ENCODE data around the gene ADARB2.

The ADARB2 gene

DNA sequence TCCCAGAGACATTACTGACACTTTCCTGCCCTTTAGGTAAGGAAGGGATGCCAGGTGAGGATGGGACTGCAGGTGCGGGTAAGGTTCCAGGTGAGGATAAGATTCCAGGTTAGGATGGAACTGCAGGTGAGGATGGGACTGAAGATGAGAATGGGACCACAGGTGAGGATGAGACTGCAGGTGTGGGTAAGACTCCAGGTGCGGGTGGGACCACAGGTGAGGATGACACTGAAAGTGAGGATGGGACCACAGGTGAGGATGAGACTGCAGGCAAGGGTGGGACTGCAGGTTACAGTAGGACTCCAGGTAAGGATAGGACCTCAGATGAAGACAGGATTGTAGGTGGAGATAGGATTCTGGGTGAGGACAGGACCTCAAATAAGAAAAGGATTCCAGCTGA is 358.9 kb downstream of the ADARB2 start:
- Histone ChIP-seq H3K4me3 (ENCODE audit: low read depth, low read length) (no peak overlapping the region), H3K4me1 (no peaks in the 10 kb centered on the region), H3K27me3 (peaks cover 22% of the 10 kb centered on the region), H3K9me3 (no peaks in the 10 kb centered on the region), H3K36me3 (no peaks in the 10 kb centered on the region)
- DNase-seq: no peak
- TF ChIP-seq, protein P1, sequence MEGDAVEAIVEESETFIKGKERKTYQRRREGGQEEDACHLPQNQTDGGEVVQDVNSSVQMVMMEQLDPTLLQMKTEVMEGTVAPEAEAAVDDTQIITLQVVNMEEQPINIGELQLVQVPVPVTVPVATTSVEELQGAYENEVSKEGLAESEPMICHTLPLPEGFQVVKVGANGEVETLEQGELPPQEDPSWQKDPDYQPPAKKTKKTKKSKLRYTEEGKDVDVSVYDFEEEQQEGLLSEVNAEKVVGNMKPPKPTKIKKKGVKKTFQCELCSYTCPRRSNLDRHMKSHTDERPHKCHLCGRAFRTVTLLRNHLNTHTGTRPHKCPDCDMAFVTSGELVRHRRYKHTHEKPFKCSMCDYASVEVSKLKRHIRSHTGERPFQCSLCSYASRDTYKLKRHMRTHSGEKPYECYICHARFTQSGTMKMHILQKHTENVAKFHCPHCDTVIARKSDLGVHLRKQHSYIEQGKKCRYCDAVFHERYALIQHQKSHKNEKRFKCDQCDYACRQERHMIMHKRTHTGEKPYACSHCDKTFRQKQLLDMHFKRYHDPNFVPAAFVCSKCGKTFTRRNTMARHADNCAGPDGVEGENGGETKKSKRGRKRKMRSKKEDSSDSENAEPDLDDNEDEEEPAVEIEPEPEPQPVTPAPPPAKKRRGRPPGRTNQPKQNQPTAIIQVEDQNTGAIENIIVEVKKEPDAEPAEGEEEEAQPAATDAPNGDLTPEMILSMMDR (IDR thresholded peaks at IDR 0.05; ENCODE audit: low read depth, low read length): no peak

DNA sequence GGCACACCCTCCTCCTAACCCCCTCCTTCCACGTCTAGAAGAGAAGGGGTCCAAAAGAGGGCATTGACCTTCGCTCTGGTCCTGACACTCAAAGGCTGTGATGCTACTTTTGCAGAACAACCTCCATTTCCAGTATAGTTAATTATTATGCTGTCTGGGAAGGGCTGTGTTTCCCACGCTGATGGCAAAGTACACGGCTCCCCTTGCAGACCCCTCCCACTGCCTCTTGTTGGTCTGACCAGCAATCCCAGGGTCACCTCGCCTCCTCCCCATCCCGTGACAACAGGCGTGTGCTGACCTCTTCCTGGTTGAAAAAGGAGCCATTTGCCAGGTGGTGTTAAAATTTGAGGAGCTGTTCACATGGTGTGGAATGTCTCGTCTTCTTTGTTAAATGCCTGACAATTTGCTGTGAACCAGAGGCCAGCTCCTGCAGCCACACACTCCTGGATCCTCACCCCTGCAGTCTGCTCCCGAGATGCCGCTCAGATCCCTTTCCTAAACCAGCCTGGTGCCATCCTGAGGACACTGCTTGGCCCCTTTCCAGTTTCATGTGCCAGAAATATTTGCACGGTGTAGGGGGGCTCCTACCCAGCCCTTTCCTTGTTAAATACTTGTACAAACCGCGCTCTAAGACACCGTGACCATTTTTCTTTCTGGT is 359.5 kb downstream of the ADARB2 start:
- H3K4me1 ChIP-seq: no peaks in the 10 kb centered on the region
- H3K36me3 ChIP-seq: no peaks in the 10 kb centered on the region
- H3K9me3 ChIP-seq: no peaks in the 10 kb centered on the region
- no peak overlapping the region for H3K4me3 ChIP-seq (ENCODE audit: low read depth, low read length)
- TF ChIP-seq, protein P1 (IDR thresholded peaks at IDR 0.05; ENCODE audit: low read depth, low read length): no peak
- peaks cover 22% of the 10 kb centered on the region for H3K27me3 ChIP-seq
- DNase-seq: no peak

DNA sequence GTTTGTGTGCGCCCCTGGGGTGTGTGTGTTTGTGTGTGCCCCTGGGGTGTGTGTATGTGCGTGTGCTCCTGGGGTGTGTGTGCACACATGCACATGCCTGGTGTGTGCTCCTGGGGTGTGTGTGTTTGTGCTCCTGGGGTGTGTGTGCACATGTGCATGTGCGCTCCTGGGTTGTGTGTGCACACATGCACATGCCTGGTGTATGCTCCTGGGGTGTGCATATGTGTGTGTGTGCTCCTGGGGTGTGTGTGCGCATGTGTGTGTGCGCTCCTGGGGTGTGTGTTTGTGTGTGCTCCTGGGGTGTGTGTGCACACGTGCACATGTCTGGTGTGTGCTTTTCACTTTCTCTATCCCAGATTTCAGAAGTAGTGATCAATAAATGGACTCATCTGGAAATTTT is 360.1 kb downstream of the ADARB2 start:
- TF ChIP-seq, protein P1 (IDR thresholded peaks at IDR 0.05; ENCODE audit: low read depth, low read length): no peak
- DNase-seq: no peak
- no peaks in the 10 kb centered on the region for H3K36me3 ChIP-seq
- H3K9me3 ChIP-seq: no peaks in the 10 kb centered on the region
- no peak overlapping the region for H3K4me3 ChIP-seq (ENCODE audit: low read depth, low read length)
- H3K4me1 ChIP-seq: no peaks in the 10 kb centered on the region
- peaks cover 20% of the 10 kb centered on the region for H3K27me3 ChIP-seq

- H3K27me3 ChIP-seq: peaks cover 15% of the 10 kb centered on the region
- no peak overlapping the region for H3K4me3 ChIP-seq (ENCODE audit: low read depth, low read length)
- no peaks in the 10 kb centered on the region for H3K9me3 ChIP-seq
- no peak for DNase-seq
- TF ChIP-seq, protein P1 (IDR thresholded peaks at IDR 0.05; ENCODE audit: low read depth, low read length): no peak
- no peaks in the 10 kb centered on the region for H3K4me1 ChIP-seq
- H3K36me3 ChIP-seq: no peaks in the 10 kb centered on the region
Measured at GRCh38 chr10:1376384-1376945, 360.9 kb downstream of the ADARB2 start.

DNA sequence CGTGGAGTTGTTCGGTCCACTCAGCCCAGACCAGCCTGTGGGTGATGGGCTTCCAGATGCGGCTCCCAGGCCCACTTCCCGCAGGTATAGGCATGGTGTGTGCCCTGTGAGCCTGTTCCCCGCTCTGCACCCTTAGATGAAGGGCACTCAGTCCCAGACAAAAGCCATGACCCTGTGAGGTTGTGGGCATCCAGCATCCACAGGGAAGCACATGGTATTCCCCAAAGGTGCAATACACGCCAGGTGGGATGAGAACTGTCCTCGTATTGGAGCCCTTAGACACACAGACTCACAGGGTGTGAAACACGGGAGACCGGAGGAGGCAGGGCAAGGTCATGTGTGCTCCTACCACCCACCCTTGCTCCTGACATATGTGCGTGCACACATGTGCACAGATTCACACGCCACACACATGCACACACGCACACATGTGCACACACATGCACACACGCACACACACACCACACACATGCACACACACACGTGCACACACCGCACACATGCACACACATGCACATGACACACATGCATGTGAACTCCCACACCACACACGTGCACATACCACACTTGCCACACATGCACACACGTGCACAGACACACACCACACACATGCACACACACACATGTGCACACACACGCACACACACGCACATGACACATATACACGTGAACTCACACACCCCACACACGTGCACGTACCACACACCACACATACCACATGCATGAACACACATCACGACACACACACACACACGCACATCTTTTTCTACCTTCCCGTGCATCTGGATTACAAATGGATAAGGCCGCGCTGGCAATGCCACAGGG is 361.8 kb downstream of the ADARB2 start:
- TF ChIP-seq, protein P1 (IDR thresholded peaks at IDR 0.05; ENCODE audit: low read depth, low read length): no peak
- H3K9me3 ChIP-seq: no peaks in the 10 kb centered on the region
- H3K36me3 ChIP-seq: no peaks in the 10 kb centered on the region
- H3K27me3 ChIP-seq: peaks cover 10% of the 10 kb centered on the region
- no peak for DNase-seq
- no peak overlapping the region for H3K4me3 ChIP-seq (ENCODE audit: low read depth, low read length)
- H3K4me1 ChIP-seq: no peaks in the 10 kb centered on the region

All from BE2C (cell line).